ENCODE measurements around the gene FAAP20. TPM values are rescaled to one million over a fixed set of nuclear protein-coding genes. Genes with fewer than 3 reads are reported as not detected.

FAAP20 gene
- 16.7 and 23.2 TPM in 2 replicates for total RNA-seq

GRCh38 chr1:2194319-2194897 lies at the start of gene FAAP20:
TSS of gene FAAP20 (minus strand) at chr1:2194772. CDS start at chr1:2194749, 23 bp downstream.

GRCh38 chr1:2228157-2228594 lies 33.6 kb upstream of the FAAP20 start, which contains the start of gene SKI:
TSS of gene SKI (plus strand) at chr1:2228319. CDS start at chr1:2228767, 448 bp downstream.

Other genes starting within 250 kb of the FAAP20 start
- gene CFAP74, start 191.0 kb downstream of the FAAP20 start, total RNA-seq, result not detected in 2 replicates
- gene GABRD, start 175.4 kb downstream of the FAAP20 start, total RNA-seq, result not detected in 2 replicates
- gene PRKCZ, start 144.4 kb downstream of the FAAP20 start, total RNA-seq, result 8.2 and 14.0 TPM in 2 replicates
- gene SKI, start 33.5 kb upstream of the FAAP20 start, total RNA-seq, result 19.9 and 21.7 TPM in 2 replicates
- 13.7 and 19.6 TPM in 2 replicates for gene MORN1, start 196.8 kb upstream of the FAAP20 start, total RNA-seq
- 89.7 and 98.1 TPM in 2 replicates for gene RER1, start 197.1 kb upstream of the FAAP20 start, total RNA-seq
- gene PEX10, start 217.8 kb upstream of the FAAP20 start, total RNA-seq, result 38.4 and 42.6 TPM in 2 replicates

All from uterine smooth muscle cell (primary cell).